Activated T-helper 1 cell treated with Interleukin-2 at 50 U/mL for 16 hours (primary cell): ENCODE results near the gene OR6Q1.
"Not testable (repeated sequence)": the region's sequence is repeated elsewhere in the genome, so short reads cannot be mapped to it uniquely, and the experiment has no call there.

Source experiments
- DNase-seq: peaks from one replicate; pipeline ENCODE4 v3.0.0-alpha.2; 2020; ENCODE audit warnings: low read depth

The OR6Q1 gene, protein sequence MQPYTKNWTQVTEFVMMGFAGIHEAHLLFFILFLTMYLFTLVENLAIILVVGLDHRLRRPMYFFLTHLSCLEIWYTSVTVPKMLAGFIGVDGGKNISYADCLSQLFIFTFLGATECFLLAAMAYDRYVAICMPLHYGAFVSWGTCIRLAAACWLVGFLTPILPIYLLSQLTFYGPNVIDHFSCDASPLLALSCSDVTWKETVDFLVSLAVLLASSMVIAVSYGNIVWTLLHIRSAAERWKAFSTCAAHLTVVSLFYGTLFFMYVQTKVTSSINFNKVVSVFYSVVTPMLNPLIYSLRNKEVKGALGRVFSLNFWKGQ

DNA sequence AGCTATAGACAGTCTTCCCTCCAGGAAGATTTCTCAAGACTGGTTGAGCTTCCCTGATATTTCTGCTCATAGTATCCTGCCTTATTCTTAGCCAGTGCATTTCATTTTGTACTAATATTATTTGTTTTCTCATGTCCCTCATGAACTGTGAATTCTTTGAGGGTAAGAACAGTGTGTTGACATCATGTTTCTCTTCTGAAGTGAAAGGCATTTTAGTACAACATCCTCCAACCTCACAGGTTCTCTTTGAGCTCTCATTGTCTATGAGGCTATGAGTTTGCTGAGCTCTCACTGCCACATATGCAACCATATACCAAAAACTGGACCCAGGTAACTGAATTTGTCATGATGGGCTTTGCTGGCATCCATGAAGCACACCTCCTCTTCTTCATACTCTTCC, at the start of gene OR6Q1:
OR6Q1 (plus strand) TSS at position 301 of the 400 bp plus-strand sequence; CDS start at position 301, 0 bp downstream.
- DNase-seq, result no peak

DNA sequence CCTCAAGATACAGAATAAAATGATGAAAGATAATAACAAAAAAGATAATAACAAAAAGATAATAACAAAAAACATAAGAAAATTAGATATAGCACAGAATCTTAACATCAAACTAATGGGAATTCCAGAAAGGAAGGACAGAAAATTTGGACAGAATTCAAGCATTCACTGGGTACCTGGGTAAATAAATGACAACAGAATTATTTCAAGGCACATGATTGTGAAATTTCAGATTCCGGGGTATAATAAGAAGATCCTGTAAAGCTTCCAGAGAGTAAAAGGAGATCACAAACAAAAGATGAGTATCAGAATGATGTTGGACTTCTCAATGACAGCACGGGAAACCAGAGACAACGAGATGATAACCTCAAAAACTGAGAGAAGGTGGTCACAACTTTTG, 49.2 kb upstream of the OR6Q1 start:
- no peak for DNase-seq

DNA sequence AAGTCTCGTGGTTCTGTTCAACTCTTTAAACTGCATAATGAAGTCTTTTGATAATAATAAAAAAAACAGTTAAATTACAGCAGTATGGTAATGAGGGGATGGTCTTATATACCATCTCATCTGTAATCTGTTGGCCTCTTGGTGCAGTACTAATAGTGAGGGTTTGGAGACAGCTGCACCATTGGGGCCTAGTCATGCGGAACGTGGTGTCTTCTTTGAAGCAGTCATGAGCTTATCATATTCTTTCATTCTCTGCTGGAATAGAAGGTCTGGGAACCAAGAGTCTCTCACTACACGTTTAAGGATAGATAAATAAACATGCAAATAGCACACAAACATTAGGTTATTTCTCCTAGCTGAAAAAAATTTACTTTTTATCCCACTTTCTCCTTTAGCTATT, 48.0 kb upstream of the OR6Q1 start:
- no peak for DNase-seq

DNA sequence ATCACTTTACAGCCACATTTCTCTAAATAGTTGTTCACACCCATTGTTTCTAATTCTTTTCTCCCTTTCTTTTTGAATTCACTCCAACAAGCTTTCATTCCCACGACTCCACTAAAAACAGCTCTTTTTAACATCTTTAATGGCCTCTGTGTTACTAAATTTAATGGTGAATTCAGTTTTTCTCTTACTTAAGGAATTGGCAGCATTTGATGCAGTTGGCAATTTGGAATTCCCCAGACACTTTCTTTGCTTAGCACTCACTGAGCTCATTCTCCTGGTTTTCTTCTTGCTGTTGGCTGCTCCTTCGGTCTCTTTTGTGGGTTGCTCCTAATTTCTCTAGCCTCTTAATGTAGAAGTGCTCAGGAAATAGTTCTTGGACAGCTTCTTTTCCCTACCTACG, 47.6 kb upstream of the OR6Q1 start:
- no peak for DNase-seq

DNA sequence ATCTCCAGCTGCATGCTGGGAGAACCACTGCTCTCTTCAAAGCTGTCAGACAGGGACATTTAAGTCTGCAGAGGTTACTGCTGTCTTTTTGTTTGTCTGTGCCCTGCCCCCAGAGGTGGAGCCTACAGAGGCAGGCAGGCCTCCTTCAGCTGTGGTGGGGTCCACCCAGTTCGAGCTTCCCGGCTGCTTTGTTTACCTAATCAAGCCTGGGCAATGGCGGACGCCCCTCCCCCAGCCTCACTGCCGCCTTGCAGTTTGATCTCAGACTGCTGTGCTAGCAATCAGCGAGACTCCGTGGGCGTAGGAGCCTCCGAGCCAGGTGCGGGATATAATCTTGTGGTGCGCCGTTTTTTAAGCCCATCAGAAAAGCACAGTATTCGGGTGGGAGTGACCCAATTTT, 31.2 kb upstream of the OR6Q1 start:
- DNase-seq, result not testable (repeated sequence)

DNA sequence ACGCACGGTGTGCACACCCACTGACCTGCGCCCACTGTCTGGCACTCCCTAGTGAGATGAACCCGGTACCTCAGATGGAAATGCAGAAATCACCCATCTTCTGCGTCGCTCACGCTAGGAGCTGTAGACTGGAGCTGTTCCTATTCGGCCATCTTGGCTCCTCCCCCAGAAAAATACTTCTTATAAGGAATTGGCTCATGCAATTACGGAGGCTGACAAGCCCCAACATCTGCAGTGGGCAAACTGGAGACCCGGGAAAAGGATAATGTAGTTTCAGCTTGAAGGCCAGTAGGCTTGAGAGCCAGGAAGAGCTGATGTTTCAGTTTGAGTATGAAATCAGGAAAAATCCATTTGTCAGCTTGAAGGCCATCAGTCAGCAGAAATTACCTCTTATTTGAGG, 30.7 kb upstream of the OR6Q1 start:
- not testable (repeated sequence) for DNase-seq

DNA sequence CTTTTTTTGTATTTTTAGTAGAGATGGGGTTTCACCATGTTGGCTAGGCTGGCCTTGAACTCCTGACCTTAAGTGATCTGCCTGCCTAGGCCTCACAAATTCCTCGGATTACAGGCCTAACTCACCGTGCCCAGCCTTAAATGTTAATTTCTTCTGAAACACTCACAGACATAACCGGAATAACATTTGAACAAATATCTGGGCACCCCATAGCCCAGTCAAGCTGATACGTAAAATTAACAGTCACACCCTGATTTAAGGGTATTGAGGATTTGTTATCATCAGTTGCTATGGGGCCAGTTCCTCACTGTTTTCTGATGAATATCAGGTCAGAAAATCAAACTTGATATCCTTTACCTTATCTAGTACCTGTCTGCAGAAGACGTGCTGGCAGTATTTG, 30.1 kb upstream of the OR6Q1 start:
- no peak for DNase-seq

DNA sequence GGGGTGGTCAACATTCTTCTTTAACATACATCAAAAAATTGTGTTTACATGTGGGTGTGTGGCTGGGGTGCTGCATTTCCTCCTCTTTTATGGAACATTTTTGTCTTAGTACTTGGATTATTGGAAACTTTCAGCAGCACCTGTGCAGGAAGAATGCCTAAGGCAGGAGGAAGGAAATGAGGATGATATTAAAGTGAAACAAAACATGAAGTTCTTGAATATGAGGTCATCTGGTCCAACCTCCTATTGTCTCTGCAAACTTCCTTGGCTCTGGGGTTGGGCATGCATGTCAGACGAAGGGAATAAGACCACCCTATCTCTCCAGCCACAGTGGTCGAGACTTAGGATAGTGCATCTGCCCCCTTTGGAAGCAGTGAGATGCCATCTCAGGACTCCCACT, 27.7 kb upstream of the OR6Q1 start:
- no peak for DNase-seq

DNA sequence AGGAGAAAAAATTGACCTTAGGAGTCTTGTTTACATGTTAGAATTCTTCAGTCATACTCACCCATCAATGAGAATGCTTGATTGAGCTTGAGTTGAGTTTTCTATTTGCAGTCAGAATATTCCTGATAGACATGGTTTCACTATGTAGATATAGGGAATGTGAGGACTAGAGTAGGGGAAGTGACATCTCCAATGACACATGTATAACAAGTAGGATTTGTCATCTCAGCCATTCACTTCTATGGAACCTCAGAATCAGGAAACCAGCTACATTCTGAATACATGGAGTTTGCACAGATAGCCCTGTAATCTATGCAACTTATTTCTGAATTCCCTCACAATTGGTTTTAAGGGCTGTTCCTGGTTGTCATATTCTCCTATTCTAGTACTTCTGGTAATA, 27.2 kb upstream of the OR6Q1 start:
- no peak for DNase-seq

DNA sequence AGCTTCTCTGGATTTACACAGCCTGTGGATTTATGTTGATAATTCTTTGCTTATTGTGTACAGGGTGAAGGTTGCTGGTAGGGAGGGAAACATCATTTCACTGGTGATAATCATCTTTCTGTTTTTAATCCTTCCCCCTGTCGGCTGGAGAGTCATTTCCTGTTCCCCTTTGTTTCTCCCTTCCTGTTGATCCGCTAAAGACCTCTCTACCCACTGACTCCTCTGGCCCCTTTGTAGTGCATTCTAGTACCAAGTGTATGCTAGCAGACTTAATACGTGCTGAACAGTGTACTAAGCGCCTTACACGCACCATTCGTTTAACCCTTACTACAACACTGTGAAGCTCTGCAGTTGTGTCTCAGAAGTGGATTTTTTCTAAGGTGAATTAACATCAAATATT, 26.1 kb upstream of the OR6Q1 start:
- no peak for DNase-seq

DNA sequence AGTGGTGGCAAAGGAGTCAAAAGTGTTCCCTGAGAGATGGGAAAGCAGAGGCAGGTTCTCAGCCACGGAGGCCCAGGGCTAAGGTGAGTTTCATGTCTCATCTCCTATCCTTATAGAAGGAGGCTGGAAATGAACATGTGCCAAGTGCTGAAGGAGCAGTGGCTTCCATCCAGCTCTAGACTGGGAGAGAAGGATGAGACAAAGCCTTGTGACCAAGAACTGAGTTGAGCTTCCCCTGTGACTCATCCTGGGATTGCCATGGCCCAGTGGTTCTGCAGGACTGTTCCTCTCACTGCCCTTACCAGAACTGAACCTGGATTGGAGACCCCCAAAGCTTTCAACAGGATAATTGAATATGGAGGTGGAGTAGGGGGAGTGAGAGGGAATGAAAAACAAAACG, 23.8 kb upstream of the OR6Q1 start:
- DNase-seq, result no peak

DNA sequence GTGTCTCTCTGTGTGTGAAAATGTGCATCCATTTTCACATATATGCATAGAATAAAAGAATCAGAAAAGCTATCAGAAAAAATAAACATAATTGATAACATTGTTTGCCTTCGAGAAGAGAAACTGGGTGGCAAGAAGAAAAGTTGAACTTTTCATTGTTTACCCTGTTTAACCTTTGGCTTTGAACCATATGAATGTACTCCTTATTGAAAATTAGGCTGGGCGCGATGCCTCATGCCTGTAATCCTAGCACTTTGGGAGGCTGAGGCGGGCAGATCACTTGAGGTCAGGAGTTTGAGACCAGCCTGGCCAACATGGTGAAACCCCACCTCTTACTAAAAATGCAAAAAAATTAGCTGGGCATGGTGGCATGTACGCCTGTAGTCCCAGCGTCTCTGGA, 19.0 kb upstream of the OR6Q1 start:
- no peak for DNase-seq

DNA sequence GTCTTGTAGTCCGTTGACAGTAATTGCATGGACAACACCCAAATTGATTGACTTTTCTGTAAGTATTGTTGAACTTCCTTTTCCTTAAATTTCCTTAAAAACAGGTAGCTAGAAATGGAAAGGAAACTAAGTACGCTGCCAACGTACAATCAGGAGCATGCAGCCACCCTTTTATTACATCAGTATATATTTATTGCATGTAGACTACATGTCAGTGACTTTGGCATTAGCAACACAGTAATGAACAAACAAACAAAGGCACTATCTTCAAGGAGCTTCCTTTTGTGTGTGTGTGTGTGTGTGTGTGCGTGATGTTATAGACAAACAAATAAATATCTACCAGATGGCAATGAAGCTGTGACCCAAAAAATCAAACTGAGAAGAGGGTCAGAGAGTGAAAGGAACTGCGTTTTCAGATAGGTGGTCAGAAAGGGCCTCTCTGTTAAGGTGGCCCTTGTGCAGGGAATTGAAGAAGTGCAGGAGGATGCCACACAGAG, 7.3 kb upstream of the OR6Q1 start, which contains the start of gene OR9Q1:
OR9Q1 (plus strand) TSS at position 447 of the 497 bp plus-strand sequence. CDS start 155,564 bp downstream, outside the sequence.
- no peak for DNase-seq

DNA sequence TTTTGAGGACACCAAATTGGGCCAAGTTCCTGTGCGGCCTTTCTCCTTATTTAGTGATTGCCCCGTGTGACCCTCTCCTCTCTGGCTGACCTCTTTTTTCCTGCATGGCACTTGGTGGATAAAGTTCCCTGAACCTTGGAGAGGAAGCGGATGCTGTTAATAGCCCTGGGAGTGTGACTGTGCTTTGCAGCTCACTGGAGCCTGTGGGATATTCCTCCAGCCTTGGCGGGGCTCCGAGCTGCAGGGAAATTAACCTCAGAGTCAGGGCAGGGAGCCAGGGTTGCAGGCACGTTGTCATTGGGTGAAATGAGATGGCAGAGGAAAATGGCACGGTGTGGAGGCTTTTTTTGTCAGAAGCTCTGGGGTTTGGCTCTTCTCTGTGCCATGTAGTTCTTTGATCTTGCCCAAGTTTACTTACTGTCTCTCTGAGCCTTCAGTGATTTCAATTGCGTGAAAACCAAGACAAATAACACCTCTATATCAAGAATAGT, 6.1 kb upstream of the OR6Q1 start:
- DNase-seq, result no peak

DNA sequence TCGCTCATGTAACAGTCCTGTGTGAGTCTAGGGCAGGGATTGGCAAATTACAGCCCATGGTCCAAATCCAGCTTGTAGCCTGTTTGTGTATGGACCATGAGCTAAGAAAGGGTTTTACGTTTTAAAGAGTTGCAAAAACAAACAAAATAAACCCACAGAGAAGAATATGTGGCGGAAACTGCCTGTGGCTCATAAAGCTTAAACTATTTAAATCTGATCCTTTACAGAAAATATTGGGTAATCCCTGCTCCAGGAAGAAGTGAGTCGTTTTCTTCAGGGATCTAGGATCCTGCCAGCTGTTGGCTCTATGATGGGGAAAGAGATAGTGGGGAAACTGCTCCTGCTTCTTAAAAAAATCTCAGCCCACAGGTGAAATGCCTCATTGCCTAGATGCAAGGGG, 3.4 kb upstream of the OR6Q1 start:
- no peak for DNase-seq

DNA sequence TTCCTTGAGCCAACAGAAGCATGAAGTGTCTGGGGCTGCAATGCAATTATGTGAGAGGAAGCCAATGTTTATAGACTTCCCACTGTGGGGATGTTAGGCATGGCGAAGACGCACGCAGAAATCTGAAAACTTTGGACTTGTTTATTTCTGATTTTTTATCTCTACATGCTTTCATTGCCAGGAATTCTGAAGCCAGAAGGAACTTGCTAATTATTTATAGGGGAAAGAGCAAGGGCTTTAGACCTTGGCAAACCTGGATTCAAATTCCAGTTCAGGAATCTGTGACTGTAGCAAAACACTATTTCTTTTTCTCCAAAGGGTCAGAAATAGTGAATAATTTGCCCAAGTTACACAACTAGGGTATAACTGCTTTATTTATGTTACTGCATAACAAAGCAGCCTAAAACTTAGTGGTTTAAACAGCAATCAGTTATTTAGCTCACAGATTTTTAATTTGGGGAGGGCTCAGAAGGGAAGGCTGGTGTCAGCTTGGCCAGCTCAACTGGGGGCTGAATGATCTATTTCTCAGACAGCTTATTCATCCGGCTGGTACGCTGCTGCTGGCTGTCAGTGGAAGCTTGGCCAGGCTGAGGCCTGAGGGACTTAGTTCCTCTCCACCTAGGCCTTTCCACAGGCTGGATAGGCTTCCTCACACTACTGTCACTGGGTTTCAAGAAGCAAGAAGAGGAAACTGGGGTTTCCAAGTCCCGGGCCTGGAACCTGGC, 1.9 kb upstream of the OR6Q1 start:
- DNase-seq, result no peak

DNA sequence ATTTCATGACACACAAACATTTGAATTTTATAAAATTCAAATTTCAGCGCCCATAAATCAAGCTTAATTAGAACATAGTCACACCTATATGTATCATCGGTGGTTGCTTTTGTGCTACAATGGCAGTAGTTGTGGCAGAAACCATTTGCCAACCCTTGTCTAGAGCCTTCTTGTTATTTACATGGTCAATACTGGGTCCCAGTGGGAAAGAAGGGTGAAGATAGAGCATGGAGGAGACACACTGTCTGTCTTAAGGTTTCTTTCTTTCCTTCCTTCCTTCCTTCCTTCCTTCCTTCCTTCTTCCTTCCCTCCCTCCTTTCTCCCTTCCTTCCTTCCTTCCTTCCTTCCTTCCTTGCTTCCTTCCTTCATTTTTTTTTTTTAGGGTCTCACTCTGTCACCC, 3.7 kb downstream of the OR6Q1 start:
- no peak for DNase-seq

DNA sequence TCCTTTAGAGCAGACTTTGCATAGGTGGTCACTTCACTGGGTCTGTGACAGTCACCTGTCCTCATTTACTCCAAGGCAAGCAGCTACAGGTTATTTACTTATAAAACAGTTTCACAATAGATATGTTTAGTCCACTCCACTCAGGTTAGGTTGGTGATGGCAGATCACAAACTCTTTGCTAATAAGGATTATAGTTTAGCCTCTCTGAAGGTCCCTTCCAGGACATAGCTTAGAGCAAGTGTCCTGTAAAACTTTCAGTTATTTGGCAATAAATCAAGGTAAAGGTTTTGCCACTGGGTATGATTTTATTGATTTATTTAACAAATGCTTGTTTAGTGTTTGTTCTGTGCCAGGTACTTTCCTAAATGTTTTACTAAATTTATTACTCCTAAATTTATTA, 8.8 kb downstream of the OR6Q1 start:
- DNase-seq, result no peak

DNA sequence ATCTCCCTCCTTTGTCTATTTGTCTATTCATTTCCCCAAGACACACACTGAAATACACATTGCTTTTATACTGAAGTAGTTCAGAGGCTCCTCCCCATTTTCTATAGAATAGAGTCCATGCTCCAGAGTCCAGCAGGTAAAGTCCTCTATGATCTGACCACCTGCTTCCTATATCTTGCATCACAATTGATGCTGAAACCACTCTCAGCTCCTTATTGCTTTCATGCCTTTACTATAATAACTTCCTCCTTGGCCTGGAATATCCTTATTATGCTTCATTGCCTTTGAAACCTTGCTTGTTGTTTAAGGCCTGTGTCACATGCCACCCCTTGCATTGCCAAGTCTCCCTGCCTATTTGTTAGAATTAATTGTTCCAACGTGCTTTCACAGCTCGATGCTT, 12.6 kb downstream of the OR6Q1 start:
- DNase-seq, result no peak

DNA sequence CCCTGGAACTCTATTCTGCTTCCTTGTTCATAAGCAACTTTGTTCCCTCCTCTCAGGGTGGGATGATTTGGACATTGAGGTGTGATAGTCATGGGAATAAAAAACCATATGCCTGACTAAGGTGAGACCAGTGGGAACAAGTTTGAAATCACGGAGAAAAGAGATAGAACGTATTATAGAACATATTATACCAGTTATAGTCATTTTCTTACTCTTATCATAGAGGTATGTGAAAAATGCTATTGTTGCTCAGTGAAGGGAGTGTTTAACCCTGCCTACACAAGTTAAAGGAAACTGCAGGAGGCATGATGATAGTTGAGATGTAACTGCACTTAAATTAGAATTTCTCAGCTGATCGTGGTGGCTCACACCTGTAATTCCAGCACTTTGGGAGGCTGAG, 15.5 kb downstream of the OR6Q1 start:
- DNase-seq, result no peak

DNA sequence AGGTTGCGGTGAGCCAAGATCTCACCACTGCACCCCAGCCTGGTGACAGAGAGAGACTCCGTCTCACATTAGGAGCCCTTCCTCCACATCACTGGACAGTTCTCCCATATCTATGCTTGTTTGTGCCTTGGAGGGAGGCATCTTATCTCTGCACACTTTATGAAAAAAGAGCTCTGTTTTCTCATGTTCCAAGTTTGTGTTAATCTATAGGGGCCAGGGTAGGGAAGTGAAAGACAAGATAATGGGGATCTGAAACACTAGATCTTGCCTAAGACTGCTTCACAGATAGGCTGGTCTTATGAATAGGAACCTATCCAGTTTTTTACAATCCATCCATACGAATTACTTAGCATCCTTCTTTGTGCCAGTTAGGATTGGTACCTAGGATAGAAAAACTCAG, 17.1 kb downstream of the OR6Q1 start:
- no peak for DNase-seq

DNA sequence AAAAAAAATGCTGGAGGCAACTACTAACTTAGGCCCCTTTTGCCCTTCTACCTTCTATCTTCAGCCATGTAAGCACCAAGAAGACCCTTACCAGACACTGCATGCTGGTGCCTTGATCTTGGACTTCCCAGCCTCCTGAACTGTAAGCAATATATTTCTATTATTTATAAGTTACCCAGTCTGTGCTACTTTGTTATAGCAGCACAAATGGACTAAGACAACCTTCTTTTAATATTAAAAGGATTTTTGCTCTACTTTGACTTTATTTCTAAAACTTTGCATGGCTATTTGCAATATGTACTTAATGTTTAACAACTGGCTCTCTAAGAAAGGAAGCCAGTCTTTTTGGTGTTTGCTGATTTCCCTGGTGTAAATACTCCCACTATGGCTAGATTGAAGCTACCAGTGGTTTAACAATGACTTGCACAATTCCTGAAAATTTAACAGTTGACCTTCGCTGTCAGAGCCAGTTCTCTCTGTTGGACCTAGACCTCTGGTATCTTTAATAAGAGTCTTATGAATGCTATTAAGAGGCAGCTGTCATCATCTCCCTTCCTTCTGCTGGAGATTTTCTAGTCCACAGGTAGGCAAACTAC, 25.2 kb downstream of the OR6Q1 start:
- DNase-seq, result no peak

DNA sequence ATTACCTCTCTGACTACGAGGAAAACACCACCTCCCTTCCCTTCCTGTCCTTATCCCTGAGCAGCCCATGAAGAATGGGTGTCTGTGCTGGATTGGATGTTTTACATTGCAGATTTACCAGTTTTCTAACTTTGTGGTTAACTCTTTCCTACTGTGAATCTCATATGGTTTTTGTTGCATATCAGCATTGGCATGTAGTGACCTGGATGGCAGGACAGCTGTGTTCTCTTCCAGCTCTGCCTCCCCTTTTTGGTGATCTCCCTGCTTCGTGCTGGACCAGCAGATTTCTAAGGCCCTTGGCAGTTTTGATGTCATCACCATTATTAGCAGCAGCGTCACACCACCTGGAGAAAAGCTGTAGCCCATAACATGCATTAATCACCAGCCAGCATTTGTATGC, 26.7 kb downstream of the OR6Q1 start:
- DNase-seq, result no peak
